ENCODE data around the gene PPP2R2C. TPM values are rescaled to one million over a fixed set of nuclear protein-coding genes. Genes with fewer than 3 reads are reported as not detected.

The PPP2R2C gene
- total and polyA plus RNA-seq, 2 experiments from 2014 or later = 1.3 to 9.2 TPM

GRCh38 chr4:6414578-6414977 is 57.8 kb downstream of the PPP2R2C start (continued):
- TF ChIP-seq ETS1 (IDR thresholded peaks at IDR 0.05) (no peak), ZNF462 (CRISPR knock-in tag; IDR thresholded peaks at IDR 0.05) (no peak), POLR2AphosphoS5 (IDR thresholded peaks at IDR 0.05; ENCODE audit: low read depth) (no peak)

DNA sequence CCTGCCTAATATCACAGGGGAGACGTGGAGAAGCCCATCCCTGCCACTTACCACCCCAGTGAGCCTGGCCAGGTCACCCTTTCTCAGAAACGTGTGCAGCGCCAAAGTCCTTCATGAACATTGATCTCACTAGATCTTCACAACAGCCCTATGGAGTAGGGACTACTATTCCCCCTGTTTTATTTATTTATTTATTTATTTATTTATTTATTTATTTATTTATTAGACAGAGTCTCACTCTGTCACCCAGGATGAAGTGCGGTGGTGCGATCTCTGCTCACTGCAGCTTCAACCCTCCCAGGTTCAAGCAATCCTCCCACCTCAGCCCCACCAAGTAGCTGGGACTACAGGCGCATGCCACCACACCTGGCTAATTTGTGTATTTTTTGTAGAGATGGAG is 61.8 kb downstream of the PPP2R2C start:
- DNase-seq (ENCODE audit: low spot score) (no peak), ATAC-seq (no peak)
- Histone ChIP-seq H3K4me2 (no peak overlapping the region), H3K9me2 (ENCODE audit: insufficient read depth) (no peaks in the 10 kb centered on the region), H3K4me3 (no peak overlapping the region), H3K4me1 (ENCODE audit: insufficient read depth) (no peaks in the 10 kb centered on the region; the same call in 1 of the 2 replicates), H3K27me3 (ENCODE audit: insufficient read depth) (no peaks in the 10 kb centered on the region), H3K79me2 (replicated peaks; ENCODE audit: insufficient read depth) (no peaks in the 10 kb centered on the region), H3F3A (replicated peaks; ENCODE audit: low read depth) (no peaks in the 10 kb centered on the region), H3K27ac (ENCODE audit: low read depth) (no peak overlapping the region), H2AFZ (no peak overlapping the region), H4K20me1 (replicated peaks; ENCODE audit: insufficient read depth) (no peaks in the 10 kb centered on the region), H3K36me3 (ENCODE audit: insufficient read depth) (no peaks in the 10 kb centered on the region)
- no peak for TF ChIP-seq ETS1 (IDR thresholded peaks at IDR 0.05)
- no peak for TF ChIP-seq ZNF114 (CRISPR knock-in tag; IDR thresholded peaks at IDR 0.05)
- no peak for TF ChIP-seq NANOG (IDR thresholded peaks at IDR 0.05; ENCODE audit: borderline replicate concordance)
- no peak for TF ChIP-seq CREB1 (CRISPR knock-in tag; IDR thresholded peaks at IDR 0.05; ENCODE audit: low read depth)
- no peak for TF ChIP-seq ZNF331 (CRISPR knock-in tag; IDR thresholded peaks at IDR 0.05; ENCODE audit: low read depth)
- TF ChIP-seq EZH2phosphoT487 (IDR thresholded peaks at IDR 0.05; ENCODE audit: unreplicated experiment) = no peak
- H3K4me1 Mint-ChIP-seq = peaks cover 12% of the 10 kb centered on the region
- H3K27ac Mint-ChIP-seq = no peak overlapping the region
- no peaks in the 10 kb centered on the region for H3K9me3 Mint-ChIP-seq
- H3K36me3 Mint-ChIP-seq (ENCODE audit: low read depth) = no peaks in the 10 kb centered on the region; the same call in 2 of the 3 replicates
- H3K4me3 Mint-ChIP-seq = no peak overlapping the region
- H3K27me3 Mint-ChIP-seq (ENCODE audit: insufficient read depth, low read depth, poor library complexity) = peaks cover 7% of the 10 kb centered on the region

All from GM23338 (cell line).